Sigmoid colon (tissue), 7 donors: ENCODE data around the gene ADRA2A. TPM values are rescaled to one million over a fixed set of nuclear protein-coding genes. Genes with fewer than 3 reads are reported as not detected.

Source experiments
- DNase-seq: peaks from one replicate; pipeline ENCODE4 v3.0.0-alpha.2; 2019
- H3K27ac ChIP-seq, 4 donors: fragments of 200-600 bp; sonication (generic); one replicate each; pipeline ENCODE4 v1.5.1; 2016 to 2019; ENCODE audit warnings: mild to moderate bottlenecking in 1 of 4
- H3K27me3 ChIP-seq, 3 donors: fragments of 200-600 bp; sonication (generic); one replicate each; pipeline ENCODE4 v1.5.1; 2019; ENCODE audit warnings: mild to moderate bottlenecking in 1 of 3
- H3K36me3 ChIP-seq, 4 donors: fragments of 200-600 bp; sonication (generic); one replicate each; pipeline ENCODE4 v1.5.1; 2016 to 2019
- H3K4me1 ChIP-seq, 4 donors: fragments of 200-600 bp; sonication (generic); one replicate each; pipeline ENCODE4 v1.5.1; 2017 to 2019
- H3K4me3 ChIP-seq, 4 donors: fragments of 200-600 bp; sonication (generic); one replicate each; pipeline ENCODE4 v1.5.1; 2017 to 2019; ENCODE audit warnings: mild to moderate bottlenecking in 2 of 4, moderate library complexity in 1 of 4
- H3K9me3 ChIP-seq, 4 donors: fragments of 200-600 bp in 3 of 4; sonication (generic) in 3 of 4; one replicate each; pipeline versions ENCODE4 v1.5.1 to v1.6.1; 2013 to 2019
- CTCF ChIP-seq, 4 experiments: fragments of 450-650 bp in 3 of 4; fragments of 200-600 bp in 1 of 4; IDR thresholded peaks; one replicate each; pipeline ENCODE4 v1.5.1; 2016 to 2019; ENCODE audit warnings: antibody characterized with exemption in 4 of 4, mild to moderate bottlenecking in 3 of 4, moderate library complexity in 2 of 4
- EP300 ChIP-seq, 4 donors: sonication (generic); formaldehyde crosslinking; IDR thresholded peaks; one replicate each; pipeline ENCODE4 v1.6.1; 2017; ENCODE audit warnings: antibody characterized with exemption in 4 of 4
- POLR2A ChIP-seq, 2 donors: fragments of 450-650 bp; IDR thresholded peaks; one replicate each; pipeline ENCODE4 v1.6.1; 2016; ENCODE audit warnings: antibody characterized with exemption in 2 of 2, mild to moderate bottlenecking in 2 of 2, moderate library complexity in 2 of 2
- POLR2AphosphoS5 ChIP-seq, 4 donors: sonication (generic); formaldehyde crosslinking; IDR thresholded peaks; one replicate each; pipeline ENCODE4 v1.6.1; 2017; ENCODE audit warnings: antibody characterized with exemption in 4 of 4
- WGBS, 2 donors: extraction: QIAGEN DNeasy Blood & Tissue Kit; methylation state at CpG; one replicate each; pipeline ENCODE4 v1.1.7; 2013; 5-methylcytosine and 5-hydroxymethylcytosine counted together
- intact Hi-C: fragments of 100-400 bp; cut with DNase I; formaldehyde crosslinking; loops from one replicate; pipeline ENCODE4 v1.15.1; 2023
- polyA plus RNA-seq, 3 donors: library from polyadenylated mRNA; stranded (reverse); fragments of 200-250 nt; gene quantifications; one replicate each; pipeline ENCODE4 v1.2.3, GENCODE V29; 2013
- total RNA-seq, 4 donors: library from RNA; depleted of rRNA; stranded (reverse); fragments of >200 nt; gene quantifications; one replicate each; pipeline ENCODE4 v1.1.0, GENCODE V29; 2016
- donor health status: healthy with polysubstance abuse.
- donor health status: Bipolar disorder and iron deficiency.
- donor health status: healthy.

Gene ADRA2A
- total and polyA plus RNA-seq, 7 donors = 1.5 to 6.2 (median 3.9) TPM

DNA sequence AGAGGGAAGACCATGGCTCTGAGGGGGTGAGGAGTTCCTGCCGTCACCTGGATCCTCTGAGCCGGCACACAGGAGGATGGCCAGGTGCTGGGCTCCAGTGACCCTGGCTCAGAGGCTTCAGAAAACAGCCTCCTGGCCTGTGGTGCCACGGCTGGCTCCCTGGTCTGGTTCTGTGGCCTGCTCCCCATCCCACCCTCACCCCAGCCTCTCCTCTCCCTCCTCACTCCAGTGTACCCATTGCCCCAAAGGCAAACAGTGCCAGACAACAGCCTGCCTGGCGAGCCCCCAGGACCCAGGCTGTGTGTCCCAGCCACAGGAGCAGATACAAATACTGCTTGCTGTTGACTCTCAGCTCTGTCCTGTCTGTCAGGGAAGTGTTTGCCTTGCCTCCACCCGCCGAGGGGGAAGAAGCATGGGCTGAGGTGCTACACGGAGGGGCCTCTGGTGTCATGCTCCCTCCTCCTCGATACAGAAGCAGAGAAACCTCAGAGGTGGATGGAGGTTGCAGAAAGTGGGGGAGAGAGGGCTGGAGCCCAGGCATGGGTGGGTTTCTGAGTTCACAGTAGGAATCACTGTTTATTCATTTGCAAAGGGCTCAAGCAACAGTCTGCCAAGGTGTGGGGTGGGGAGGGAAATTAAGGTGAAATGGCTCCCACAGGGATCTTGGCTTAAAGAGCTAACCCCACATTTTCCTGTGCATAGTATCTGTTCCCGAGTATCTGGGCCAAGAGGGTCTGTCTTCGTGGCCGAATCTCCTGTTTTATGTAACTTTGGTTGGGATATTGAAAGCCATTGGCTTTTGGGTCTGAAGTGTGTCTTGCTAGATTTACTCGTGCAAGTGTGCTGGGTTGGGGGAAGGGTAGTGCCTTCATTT is 5.5 kb downstream of the ADRA2A start:
- DNase-seq = no peak
- peaks cover 0 to 20% (median 12%) of the 10 kb centered on the region in 4 donors for H3K4me1 ChIP-seq
- H3K27ac ChIP-seq = no peak overlapping the region
- no peaks in the 10 kb centered on the region for H3K36me3 ChIP-seq
- intact Hi-C loops = no loop called here
- H3K4me3 ChIP-seq = no peak overlapping the region
- TF ChIP-seq POLR2A (IDR thresholded peaks at IDR 0.05) = no peak
- TF ChIP-seq CTCF (IDR thresholded peaks at IDR 0.05) = no peak
- no peak for TF ChIP-seq POLR2AphosphoS5 (IDR thresholded peaks at IDR 0.05)
- no peak for TF ChIP-seq EP300 (IDR thresholded peaks at IDR 0.05)
- 70 to 75% methylated on average over 12 of the region's 12 CpGs for WGBS, 2 donors
- H3K27me3 ChIP-seq = peaks cover 20 to 32% (median 20%) of the 10 kb centered on the region in 3 donors
- H3K9me3 ChIP-seq = no peaks in the 10 kb centered on the region

DNA sequence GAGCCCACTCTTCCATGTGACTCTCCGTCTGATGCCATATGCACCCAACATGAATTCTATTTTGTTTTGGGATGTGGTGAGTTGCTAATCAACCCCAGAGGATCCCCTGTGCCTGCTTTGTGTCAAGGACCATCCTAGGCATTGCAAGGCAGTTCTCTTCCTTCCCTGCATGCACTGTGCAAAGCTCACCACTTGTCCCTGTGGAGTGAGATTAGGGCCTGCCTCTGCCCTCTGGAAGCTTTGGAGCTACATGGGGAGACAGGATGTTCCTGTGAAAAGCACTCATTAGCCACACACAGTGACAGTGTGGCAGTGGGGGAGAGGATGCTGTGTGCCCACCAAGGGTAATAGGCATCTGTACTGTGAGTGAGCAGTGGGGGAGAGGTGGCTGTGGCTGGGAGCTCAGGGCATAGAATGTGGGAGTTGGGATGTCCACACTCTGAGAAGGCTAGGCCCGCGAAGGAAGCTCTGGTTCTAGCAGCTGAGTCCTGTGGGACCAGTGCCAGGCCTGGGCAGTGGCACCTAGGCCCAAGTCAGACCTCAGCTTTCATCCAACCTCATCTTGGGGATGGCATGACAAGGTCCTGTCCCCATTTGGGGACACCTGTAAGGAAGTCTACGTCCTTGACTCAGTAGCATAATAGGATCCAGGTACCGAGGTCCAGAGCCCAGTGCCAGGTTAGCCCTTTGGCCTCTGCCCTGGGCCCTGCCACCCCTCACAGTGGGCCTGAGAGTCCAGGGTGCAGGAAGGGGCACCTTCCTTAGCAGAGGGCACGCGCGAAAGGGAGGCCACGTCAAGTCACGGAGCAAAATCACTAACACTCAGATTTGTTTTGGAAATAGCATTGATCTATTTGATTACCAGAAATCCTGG is 6.6 kb downstream of the ADRA2A start:
- 96% methylated on average over 10 of the region's 10 CpGs for WGBS, 2 donors
- intact Hi-C loops = no loop called here
- no peak for DNase-seq
- Histone ChIP-seq H3K9me3 (no peaks in the 10 kb centered on the region), H3K27ac (no peak overlapping the region), H3K4me3 (no peak overlapping the region), H3K36me3 (no peaks in the 10 kb centered on the region), H3K27me3 (peaks cover 9 to 21% (median 11%) of the 10 kb centered on the region in 3 donors), H3K4me1 (peaks cover 0 to 9% (median under 1%) of the 10 kb centered on the region in 4 donors)
- TF ChIP-seq CTCF (IDR thresholded peaks at IDR 0.05) (no peak), POLR2AphosphoS5 (IDR thresholded peaks at IDR 0.05) (no peak), POLR2A (IDR thresholded peaks at IDR 0.05) (no peak), EP300 (IDR thresholded peaks at IDR 0.05) (no peak)

GRCh38 chr10:111084366-111085255 is 7.8 kb downstream of the ADRA2A start:
- Histone ChIP-seq H3K9me3 (no peaks in the 10 kb centered on the region), H3K27me3 (peaks cover 0 to 10% (median 0%) of the 10 kb centered on the region in 3 donors), H3K36me3 (no peaks in the 10 kb centered on the region), H3K4me1 (peaks cover 0 to 4% (median 0%) of the 10 kb centered on the region in 4 donors), H3K4me3 (no peak overlapping the region), H3K27ac (no peak overlapping the region)
- no peak for DNase-seq
- 87 to 91% methylated on average over 14 of the region's 14 CpGs for WGBS, 2 donors
- intact Hi-C loops = no loop called here
- TF ChIP-seq POLR2AphosphoS5 (IDR thresholded peaks at IDR 0.05) (no peak), POLR2A (IDR thresholded peaks at IDR 0.05) (no peak), EP300 (IDR thresholded peaks at IDR 0.05) (no peak), CTCF (IDR thresholded peaks at IDR 0.05) (no peak)

- Histone ChIP-seq H3K27me3 (no peaks in the 10 kb centered on the region), H3K27ac (no peak overlapping the region), H3K9me3 (no peaks in the 10 kb centered on the region), H3K4me3 (no peak overlapping the region), H3K4me1 (no peaks in the 10 kb centered on the region), H3K36me3 (no peaks in the 10 kb centered on the region)
- DNase-seq = no peak
- 86% methylated on average over 6 of the region's 6 CpGs for WGBS, 2 donors
- TF ChIP-seq POLR2A (IDR thresholded peaks at IDR 0.05) = no peak
- no peak for TF ChIP-seq POLR2AphosphoS5 (IDR thresholded peaks at IDR 0.05)
- no peak for TF ChIP-seq EP300 (IDR thresholded peaks at IDR 0.05)
- TF ChIP-seq CTCF (IDR thresholded peaks at IDR 0.05) = no peak
- intact Hi-C loops = no loop called here
These were observed 9.0 kb downstream of the ADRA2A start for GRCh38 chr10:111085690-111086353.
